A549 treated with CpdA at 1 μM for 4 hours (cell line): ENCODE results near the gene GZMH. TPM values are rescaled to one million over a fixed set of nuclear protein-coding genes. Genes with fewer than 3 reads are reported as not detected.

Experiments
- total RNA-seq: library from RNA; stranded (reverse); fragments of 200-300 nt; extraction: Qiagen RNA extraction; gene quantifications from 5 replicates; pipeline ENCODE4 v1.2.3, GENCODE V29; 2022; ENCODE audit warnings: low read depth

The GZMH gene
- total RNA-seq, result not detected in 5 replicates

GRCh38 chr14:24609655-24610344 is at the start of gene GZMH:
Gene GZMH (minus strand): TSS chr14:24609685. CDS start chr14:24609613, 72 bp downstream.

GRCh38 chr14:24634158-24634557 is 24.7 kb upstream of the GZMH start, which contains the start of gene GZMB:
Gene GZMB (minus strand): TSS chr14:24634190. CDS start chr14:24634160, 30 bp downstream.

GRCh38 chr14:24576182-24576581 is 33.3 kb downstream of the GZMH start, which contains the start of gene CTSG:
Gene CTSG (minus strand): TSS chr14:24576250. CDS start chr14:24576223, 27 bp downstream.

Other genes starting within 250 kb of the GZMH start
- gene NFATC4, start 241.5 kb downstream of the GZMH start, total RNA-seq, result 0.07 to 0.40 TPM (median 0.22 TPM) in 5 replicates
- 0.13 to 0.48 TPM (median 0.16 TPM) in 5 replicates for gene NYNRIN, start 210.7 kb downstream of the GZMH start, total RNA-seq
- gene CBLN3, start 180.0 kb downstream of the GZMH start, total RNA-seq, result 1.3 to 1.6 TPM (median 1.5 TPM) in 5 replicates
- gene KHNYN, start 179.7 kb downstream of the GZMH start, total RNA-seq, result 25.0 to 31.2 TPM (median 29.2 TPM) in 5 replicates
- gene SDR39U1, start 166.9 kb downstream of the GZMH start, total RNA-seq, result 33.4 to 54.6 TPM (median 51.3 TPM) in 5 replicates
- gene CMA1, start 101.4 kb downstream of the GZMH start, total RNA-seq, result not detected in 5 replicates
- not detected in 5 replicates for gene CTSG, start 33.4 kb downstream of the GZMH start, total RNA-seq
- not detected in 5 replicates for gene GZMB, start 24.5 kb upstream of the GZMH start, total RNA-seq